WTC11 (cell line): Measurements from ENCODE around the gene LDAH. TPM values are rescaled to one million over a fixed set of nuclear protein-coding genes. Genes with fewer than 3 reads are reported as not detected.
A peak's percentile ranks its signal among the peaks of the same experiment; 100 is the strongest.

Source experiments
- CBFB ChIP-seq: sonication (generic); formaldehyde crosslinking; IDR thresholded peaks from 2 replicates; pipeline ENCODE4 v1.8.1; 2022; ENCODE audit warnings: mild to moderate bottlenecking, low read depth, missing genetic modification reagents
- ELF4 ChIP-seq: sonication (generic); formaldehyde crosslinking; IDR thresholded peaks from 2 replicates; pipeline ENCODE4 v1.8.1; 2022; ENCODE audit warnings: low read depth, mild to moderate bottlenecking, moderate library complexity, missing genetic modification reagents
- ESRRA ChIP-seq: sonication (generic); formaldehyde crosslinking; IDR thresholded peaks from 2 replicates; pipeline ENCODE4 v1.8.1; 2022; ENCODE audit warnings: mild to moderate bottlenecking, missing genetic modification reagents, borderline replicate concordance
- FOXK1 ChIP-seq: sonication (generic); formaldehyde crosslinking; IDR thresholded peaks from 2 replicates; pipeline ENCODE4 v1.8.0; 2022; ENCODE audit warnings: mild to moderate bottlenecking, moderate library complexity, missing genetic modification reagents
- GABPB1 ChIP-seq: sonication (generic); formaldehyde crosslinking; IDR thresholded peaks from 2 replicates; pipeline ENCODE4 v1.8.1; 2023; ENCODE audit warnings: mild to moderate bottlenecking, missing genetic modification reagents
- HMGA2 ChIP-seq: fragments of 250-450 bp; sonication (Bioruptor Pico); IDR thresholded peaks from 2 replicates; pipeline ENCODE4 v1.4.0; 2021; ENCODE audit warnings: mild to moderate bottlenecking, moderate library complexity
- TCF7 ChIP-seq: sonication (generic); formaldehyde crosslinking; IDR thresholded peaks from 2 replicates; pipeline ENCODE4 v1.8.0; 2022; ENCODE audit warnings: mild to moderate bottlenecking, low read depth, missing genetic modification reagents, moderate library complexity
- TEAD4 ChIP-seq: sonication (generic); formaldehyde crosslinking; IDR thresholded peaks from 2 replicates; pipeline ENCODE4 v1.8.0; 2022; ENCODE audit warnings: mild to moderate bottlenecking, missing genetic modification reagents
- total RNA-seq: library from RNA; stranded (reverse); gene quantifications from 3 replicates; pipeline ENCODE4 v1.2.3, GENCODE V29; 2021
- TF ChIP-seq, protein P1 (sequence below): sonication (generic); formaldehyde crosslinking; IDR thresholded peaks from 2 replicates; pipeline ENCODE4 v1.8.1; 2023; ENCODE audit warnings: mild to moderate bottlenecking, missing genetic modification reagents
- TF ChIP-seq, protein P2 (sequence below): sonication (generic); formaldehyde crosslinking; IDR thresholded peaks from 2 replicates; pipeline ENCODE4 v1.8.1; 2023; ENCODE audit warnings: mild to moderate bottlenecking, missing genetic modification reagents, moderate library complexity
- TF ChIP-seq, protein P3 (sequence below): sonication (generic); formaldehyde crosslinking; IDR thresholded peaks from 2 replicates; pipeline ENCODE4 v1.8.0; 2023; ENCODE audit warnings: missing genetic modification reagents, mild to moderate bottlenecking, borderline replicate concordance
- TF ChIP-seq, protein P4 (sequence below): sonication (generic); formaldehyde crosslinking; IDR thresholded peaks from 2 replicates; pipeline ENCODE4 v1.8.1; 2023; ENCODE audit warnings: mild to moderate bottlenecking, moderate library complexity, missing genetic modification reagents
- TF ChIP-seq, protein P5 (sequence below): fragments of 200-600 bp; IDR thresholded peaks from 2 replicates; pipeline ENCODE4 v1.8.0; 2022; ENCODE audit warnings: antibody characterized with exemption
- TF ChIP-seq, protein P6 (sequence below): sonication (generic); formaldehyde crosslinking; IDR thresholded peaks from 2 replicates; pipeline ENCODE4 v1.8.0; 2023; ENCODE audit warnings: missing genetic modification reagents

Gene LDAH
- total RNA-seq, 1 experiment from 2014 or later: 20.5 TPM

DNA sequence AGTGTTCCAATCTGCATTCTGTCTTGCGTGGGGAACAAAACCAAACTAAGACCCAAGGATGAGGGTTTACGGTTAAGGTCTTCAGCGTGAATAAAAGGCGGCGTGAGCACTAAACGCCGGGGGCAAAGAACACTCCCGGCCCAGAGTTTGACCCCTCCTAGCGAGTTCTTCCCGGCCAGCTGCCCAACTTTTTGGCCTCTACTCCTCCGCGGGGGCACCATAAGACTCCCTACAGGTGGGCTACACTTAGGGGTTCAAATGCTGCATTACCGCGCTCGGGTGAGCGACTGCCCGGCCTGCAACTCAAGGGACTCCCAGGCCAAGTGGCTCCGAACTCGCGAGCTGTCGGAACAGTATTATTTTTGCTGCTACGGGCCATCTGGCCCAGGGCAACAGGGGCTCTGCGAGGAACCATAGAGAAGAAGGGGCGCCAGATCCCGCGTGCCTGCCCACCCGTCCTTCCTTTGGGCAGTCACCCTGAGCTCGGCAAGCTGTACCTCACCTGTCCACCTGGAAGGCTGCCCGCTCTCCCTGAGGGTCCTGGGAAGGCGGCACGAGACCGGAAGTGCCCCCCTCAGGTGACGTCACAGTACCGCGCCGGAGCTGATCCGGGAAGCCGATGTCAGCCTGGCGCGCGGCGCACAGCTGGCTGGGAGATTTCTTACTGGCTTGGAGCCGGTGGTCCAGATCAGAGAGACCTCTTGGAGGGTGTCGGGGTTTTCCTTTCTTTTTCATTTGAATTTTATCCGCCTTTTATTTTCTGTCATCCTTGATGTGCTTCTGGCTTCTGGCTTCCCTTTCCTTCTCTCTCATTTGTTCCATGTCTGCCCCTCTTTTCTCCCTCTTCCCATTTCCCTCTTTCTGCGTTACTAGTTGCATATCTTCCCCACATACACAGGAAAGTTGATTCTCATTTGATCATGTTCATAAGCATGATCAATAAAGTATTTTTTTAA, at the start of gene LDAH (continued):
- TF ChIP-seq, protein P1, sequence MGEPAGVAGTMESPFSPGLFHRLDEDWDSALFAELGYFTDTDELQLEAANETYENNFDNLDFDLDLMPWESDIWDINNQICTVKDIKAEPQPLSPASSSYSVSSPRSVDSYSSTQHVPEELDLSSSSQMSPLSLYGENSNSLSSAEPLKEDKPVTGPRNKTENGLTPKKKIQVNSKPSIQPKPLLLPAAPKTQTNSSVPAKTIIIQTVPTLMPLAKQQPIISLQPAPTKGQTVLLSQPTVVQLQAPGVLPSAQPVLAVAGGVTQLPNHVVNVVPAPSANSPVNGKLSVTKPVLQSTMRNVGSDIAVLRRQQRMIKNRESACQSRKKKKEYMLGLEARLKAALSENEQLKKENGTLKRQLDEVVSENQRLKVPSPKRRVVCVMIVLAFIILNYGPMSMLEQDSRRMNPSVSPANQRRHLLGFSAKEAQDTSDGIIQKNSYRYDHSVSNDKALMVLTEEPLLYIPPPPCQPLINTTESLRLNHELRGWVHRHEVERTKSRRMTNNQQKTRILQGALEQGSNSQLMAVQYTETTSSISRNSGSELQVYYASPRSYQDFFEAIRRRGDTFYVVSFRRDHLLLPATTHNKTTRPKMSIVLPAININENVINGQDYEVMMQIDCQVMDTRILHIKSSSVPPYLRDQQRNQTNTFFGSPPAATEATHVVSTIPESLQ (CRISPR knock-in tag): no peak
- TF ChIP-seq CBFB (CRISPR knock-in tag): no peak
- TF ChIP-seq, protein P2, sequence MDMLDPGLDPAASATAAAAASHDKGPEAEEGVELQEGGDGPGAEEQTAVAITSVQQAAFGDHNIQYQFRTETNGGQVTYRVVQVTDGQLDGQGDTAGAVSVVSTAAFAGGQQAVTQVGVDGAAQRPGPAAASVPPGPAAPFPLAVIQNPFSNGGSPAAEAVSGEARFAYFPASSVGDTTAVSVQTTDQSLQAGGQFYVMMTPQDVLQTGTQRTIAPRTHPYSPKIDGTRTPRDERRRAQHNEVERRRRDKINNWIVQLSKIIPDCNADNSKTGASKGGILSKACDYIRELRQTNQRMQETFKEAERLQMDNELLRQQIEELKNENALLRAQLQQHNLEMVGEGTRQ (CRISPR knock-in tag): peak; percentile 96
- no peak for TF ChIP-seq ELF4
- TF ChIP-seq, protein P3, sequence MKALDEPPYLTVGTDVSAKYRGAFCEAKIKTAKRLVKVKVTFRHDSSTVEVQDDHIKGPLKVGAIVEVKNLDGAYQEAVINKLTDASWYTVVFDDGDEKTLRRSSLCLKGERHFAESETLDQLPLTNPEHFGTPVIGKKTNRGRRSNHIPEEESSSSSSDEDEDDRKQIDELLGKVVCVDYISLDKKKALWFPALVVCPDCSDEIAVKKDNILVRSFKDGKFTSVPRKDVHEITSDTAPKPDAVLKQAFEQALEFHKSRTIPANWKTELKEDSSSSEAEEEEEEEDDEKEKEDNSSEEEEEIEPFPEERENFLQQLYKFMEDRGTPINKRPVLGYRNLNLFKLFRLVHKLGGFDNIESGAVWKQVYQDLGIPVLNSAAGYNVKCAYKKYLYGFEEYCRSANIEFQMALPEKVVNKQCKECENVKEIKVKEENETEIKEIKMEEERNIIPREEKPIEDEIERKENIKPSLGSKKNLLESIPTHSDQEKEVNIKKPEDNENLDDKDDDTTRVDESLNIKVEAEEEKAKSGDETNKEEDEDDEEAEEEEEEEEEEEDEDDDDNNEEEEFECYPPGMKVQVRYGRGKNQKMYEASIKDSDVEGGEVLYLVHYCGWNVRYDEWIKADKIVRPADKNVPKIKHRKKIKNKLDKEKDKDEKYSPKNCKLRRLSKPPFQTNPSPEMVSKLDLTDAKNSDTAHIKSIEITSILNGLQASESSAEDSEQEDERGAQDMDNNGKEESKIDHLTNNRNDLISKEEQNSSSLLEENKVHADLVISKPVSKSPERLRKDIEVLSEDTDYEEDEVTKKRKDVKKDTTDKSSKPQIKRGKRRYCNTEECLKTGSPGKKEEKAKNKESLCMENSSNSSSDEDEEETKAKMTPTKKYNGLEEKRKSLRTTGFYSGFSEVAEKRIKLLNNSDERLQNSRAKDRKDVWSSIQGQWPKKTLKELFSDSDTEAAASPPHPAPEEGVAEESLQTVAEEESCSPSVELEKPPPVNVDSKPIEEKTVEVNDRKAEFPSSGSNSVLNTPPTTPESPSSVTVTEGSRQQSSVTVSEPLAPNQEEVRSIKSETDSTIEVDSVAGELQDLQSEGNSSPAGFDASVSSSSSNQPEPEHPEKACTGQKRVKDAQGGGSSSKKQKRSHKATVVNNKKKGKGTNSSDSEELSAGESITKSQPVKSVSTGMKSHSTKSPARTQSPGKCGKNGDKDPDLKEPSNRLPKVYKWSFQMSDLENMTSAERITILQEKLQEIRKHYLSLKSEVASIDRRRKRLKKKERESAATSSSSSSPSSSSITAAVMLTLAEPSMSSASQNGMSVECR (CRISPR knock-in tag): peak; percentile 40; the same call in 1 of the 2 replicates
- TF ChIP-seq, protein P4, sequence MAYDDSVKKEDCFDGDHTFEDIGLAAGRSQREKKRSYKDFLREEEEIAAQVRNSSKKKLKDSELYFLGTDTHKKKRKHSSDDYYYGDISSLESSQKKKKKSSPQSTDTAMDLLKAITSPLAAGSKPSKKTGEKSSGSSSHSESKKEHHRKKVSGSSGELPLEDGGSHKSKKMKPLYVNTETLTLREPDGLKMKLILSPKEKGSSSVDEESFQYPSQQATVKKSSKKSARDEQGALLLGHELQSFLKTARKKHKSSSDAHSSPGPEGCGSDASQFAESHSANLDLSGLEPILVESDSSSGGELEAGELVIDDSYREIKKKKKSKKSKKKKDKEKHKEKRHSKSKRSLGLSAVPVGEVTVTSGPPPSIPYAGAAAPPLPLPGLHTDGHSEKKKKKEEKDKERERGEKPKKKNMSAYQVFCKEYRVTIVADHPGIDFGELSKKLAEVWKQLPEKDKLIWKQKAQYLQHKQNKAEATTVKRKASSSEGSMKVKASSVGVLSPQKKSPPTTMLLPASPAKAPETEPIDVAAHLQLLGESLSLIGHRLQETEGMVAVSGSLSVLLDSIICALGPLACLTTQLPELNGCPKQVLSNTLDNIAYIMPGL: peak; percentile 20
- no peak for TF ChIP-seq TEAD4 (CRISPR knock-in tag)
- TF ChIP-seq, protein P5, sequence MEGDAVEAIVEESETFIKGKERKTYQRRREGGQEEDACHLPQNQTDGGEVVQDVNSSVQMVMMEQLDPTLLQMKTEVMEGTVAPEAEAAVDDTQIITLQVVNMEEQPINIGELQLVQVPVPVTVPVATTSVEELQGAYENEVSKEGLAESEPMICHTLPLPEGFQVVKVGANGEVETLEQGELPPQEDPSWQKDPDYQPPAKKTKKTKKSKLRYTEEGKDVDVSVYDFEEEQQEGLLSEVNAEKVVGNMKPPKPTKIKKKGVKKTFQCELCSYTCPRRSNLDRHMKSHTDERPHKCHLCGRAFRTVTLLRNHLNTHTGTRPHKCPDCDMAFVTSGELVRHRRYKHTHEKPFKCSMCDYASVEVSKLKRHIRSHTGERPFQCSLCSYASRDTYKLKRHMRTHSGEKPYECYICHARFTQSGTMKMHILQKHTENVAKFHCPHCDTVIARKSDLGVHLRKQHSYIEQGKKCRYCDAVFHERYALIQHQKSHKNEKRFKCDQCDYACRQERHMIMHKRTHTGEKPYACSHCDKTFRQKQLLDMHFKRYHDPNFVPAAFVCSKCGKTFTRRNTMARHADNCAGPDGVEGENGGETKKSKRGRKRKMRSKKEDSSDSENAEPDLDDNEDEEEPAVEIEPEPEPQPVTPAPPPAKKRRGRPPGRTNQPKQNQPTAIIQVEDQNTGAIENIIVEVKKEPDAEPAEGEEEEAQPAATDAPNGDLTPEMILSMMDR: no peak
- TF ChIP-seq GABPB1 (CRISPR knock-in tag): peak; percentile 94
- TF ChIP-seq, protein P6, sequence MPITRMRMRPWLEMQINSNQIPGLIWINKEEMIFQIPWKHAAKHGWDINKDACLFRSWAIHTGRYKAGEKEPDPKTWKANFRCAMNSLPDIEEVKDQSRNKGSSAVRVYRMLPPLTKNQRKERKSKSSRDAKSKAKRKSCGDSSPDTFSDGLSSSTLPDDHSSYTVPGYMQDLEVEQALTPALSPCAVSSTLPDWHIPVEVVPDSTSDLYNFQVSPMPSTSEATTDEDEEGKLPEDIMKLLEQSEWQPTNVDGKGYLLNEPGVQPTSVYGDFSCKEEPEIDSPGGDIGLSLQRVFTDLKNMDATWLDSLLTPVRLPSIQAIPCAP (CRISPR knock-in tag): 0 out of 2 replicates have a peak, but pooled peaks have one; percentile 40
- TF ChIP-seq ESRRA (CRISPR knock-in tag): no peak
- no peak for TF ChIP-seq HMGA2 (CRISPR knock-in tag)
- TF ChIP-seq FOXK1 (CRISPR knock-in tag): peak; percentile 94
- TF ChIP-seq TCF7 (CRISPR knock-in tag): no peak
